Hair follicle dermal papilla cell (primary cell): ENCODE results near the gene CPEB4. TPM values are rescaled to one million over a fixed set of nuclear protein-coding genes. Genes with fewer than 3 reads are reported as not detected.

ENCODE experiments used
- total RNA-seq: library from RNA; depleted of rRNA; stranded (reverse); fragments of >200 nt; gene quantifications from 2 replicates; pipeline ENCODE4 v1.2.3, GENCODE V29; 2012

CPEB4 gene
- total RNA-seq: 30.8 and 39.1 TPM in 2 replicates

GRCh38 chr5:173887610-173888472, at the start of gene CPEB4:
TSS of gene CPEB4 (plus strand) at chr5:173888349. CDS start at chr5:173889734, 1,385 bp downstream.

GRCh38 chr5:173988554-173989431, 100.6 kb downstream of the CPEB4 start, which contains the start of gene C5orf47:
TSS of gene C5orf47 (plus strand) at chr5:173989170. CDS start at chr5:173989264, 94 bp downstream.

Other genes with a start within 250 kb of the CPEB4 start
- gene C5orf47, start 100.8 kb downstream of the CPEB4 start, total RNA-seq: not detected in 2 replicates
- under 0.01 TPM in 1 of 2 replicates, not detected in the other for gene NSG2, start 157.4 kb downstream of the CPEB4 start, total RNA-seq